ENCODE data around the gene ENTREP3.
A peak's percentile ranks its signal among the peaks of the same experiment; 100 is the strongest.

ENTREP3 gene

DNA sequence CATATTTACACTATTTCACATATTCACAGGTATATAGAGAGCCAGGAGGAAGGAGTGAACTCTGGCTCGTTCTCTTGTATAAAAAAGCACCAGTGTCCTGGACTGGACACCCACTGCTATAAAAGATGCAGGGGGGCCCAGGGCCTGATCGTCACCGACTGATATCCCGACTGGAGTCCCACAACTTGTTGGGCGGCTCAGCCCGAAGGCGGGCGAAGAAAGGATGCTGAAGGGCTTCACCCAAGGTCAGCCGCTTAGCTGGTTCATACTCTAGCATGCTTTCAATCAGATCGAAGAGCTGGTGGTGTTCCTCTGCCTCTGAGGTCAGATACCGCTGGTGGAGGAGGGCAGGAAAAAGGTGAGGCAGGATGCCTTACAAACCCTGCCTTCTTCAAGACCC is 7.8 kb upstream of the ENTREP3 start:
- CTCF ChIA-PET = interaction anchor here (0.7 kb wide), 1 partner anchor 13 kb away, joined by 4 read pairs; no protein-coding TSS in a partner anchor
- TF ChIP-seq, protein P1, sequence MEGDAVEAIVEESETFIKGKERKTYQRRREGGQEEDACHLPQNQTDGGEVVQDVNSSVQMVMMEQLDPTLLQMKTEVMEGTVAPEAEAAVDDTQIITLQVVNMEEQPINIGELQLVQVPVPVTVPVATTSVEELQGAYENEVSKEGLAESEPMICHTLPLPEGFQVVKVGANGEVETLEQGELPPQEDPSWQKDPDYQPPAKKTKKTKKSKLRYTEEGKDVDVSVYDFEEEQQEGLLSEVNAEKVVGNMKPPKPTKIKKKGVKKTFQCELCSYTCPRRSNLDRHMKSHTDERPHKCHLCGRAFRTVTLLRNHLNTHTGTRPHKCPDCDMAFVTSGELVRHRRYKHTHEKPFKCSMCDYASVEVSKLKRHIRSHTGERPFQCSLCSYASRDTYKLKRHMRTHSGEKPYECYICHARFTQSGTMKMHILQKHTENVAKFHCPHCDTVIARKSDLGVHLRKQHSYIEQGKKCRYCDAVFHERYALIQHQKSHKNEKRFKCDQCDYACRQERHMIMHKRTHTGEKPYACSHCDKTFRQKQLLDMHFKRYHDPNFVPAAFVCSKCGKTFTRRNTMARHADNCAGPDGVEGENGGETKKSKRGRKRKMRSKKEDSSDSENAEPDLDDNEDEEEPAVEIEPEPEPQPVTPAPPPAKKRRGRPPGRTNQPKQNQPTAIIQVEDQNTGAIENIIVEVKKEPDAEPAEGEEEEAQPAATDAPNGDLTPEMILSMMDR (conservative IDR thresholded peaks at IDR 0.05; ENCODE audit: low read depth) = no peak
- H3K27ac ChIP-seq = peak overlapping the region; percentile 85
- DNase-seq (ENCODE audit: low spot score) = no peak
- POLR2A ChIA-PET (ENCODE audit: low non-redundant PET) = no interaction called here

DNA sequence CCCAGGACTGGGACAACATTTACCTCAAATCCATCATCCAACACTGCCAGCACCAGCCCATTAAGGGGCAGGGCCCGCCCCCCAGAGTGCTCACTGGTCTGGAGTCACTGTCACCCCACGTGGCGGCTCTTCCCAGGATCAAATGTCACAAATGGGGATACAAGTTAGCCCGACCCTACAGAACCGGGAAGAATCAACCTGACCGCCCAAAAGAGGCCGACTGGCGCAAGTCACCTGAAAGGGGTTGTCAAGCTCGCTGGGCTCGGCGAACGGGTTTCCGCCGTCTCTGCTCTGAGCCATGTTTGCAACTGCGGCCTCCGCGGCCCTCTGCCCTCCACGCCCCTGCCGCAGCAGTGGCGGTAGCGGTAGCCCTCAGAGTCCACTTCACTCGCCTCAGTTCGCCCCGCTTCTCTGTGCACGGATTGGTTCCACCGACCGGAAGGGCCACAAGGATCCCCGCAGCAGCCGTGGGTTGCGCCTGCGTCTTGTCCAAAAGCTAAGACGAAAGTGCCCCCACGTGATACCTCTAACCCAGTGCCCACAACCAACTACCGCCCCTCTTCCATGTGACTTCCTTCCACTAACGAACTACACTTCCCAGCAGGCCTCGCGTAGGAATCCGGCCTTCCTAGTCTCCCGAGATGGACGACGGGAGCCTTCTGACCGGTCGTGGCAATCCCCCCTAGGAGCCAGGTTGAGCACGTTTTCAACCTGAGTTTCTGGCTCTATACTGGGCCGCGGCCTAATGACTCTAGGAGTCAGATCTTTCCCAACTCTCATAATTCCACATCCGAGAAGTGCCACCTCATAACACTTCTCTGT is 6.8 kb upstream of the ENTREP3 start, which contains the start of gene SCAMP3:
Gene SCAMP3, minus strand, starts transcription at position 509 of the 822 bp plus-strand sequence. Its CDS starts 209 bp downstream, at position 300.
- H3K27ac ChIP-seq = peak within 1 kb of the TSS; percentile 85
- TF ChIP-seq, protein P1 (conservative IDR thresholded peaks at IDR 0.05; ENCODE audit: low read depth) = no peak
- peak; percentile 99 for DNase-seq (ENCODE audit: low spot score)
- CTCF ChIA-PET = interaction anchor here (2.1 kb wide), 1 partner anchor 12 kb away, joined by 14 read pairs; no protein-coding TSS in a partner anchor
- POLR2A ChIA-PET (ENCODE audit: low non-redundant PET) = interaction anchor here (0.8 kb wide), 1 partner anchor 11 kb away, joined by 5 read pairs; the partner anchor contains the start of gene CLK2

DNA sequence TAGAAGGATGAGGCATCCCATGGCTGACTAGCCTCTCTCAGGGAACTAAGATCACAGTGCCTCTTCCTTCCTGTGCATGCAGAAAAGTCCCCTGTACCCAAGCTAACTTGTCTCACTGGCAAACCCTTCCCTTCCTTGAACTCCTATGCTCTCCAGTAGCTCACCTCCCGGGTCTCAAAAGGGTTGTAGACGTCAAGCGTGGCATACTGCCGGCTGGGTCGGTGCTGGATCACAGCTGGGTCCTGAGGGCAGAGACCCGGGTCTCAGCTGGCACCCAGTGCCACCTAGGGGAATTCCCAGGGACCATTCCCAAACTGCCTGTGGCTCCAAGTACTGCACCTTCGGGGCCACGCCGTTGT is 6.2 kb upstream of the ENTREP3 start:
- no peak for DNase-seq (ENCODE audit: low spot score)
- ChIA-PET POLR2A (ENCODE audit: low non-redundant PET) (interaction anchor here (0.8 kb wide), 1 partner anchor 11 kb away, joined by 5 read pairs; the partner anchor contains the start of gene CLK2), CTCF (interaction anchor here (0.6 to 2.1 kb wide), 2 partner anchors 11 to 63 kb away, joined by 3 to 14 read pairs; no protein-coding TSS in a partner anchor)
- TF ChIP-seq, protein P1 (conservative IDR thresholded peaks at IDR 0.05; ENCODE audit: low read depth) = no peak
- H3K27ac ChIP-seq = peak overlapping the region; percentile 85

DNA sequence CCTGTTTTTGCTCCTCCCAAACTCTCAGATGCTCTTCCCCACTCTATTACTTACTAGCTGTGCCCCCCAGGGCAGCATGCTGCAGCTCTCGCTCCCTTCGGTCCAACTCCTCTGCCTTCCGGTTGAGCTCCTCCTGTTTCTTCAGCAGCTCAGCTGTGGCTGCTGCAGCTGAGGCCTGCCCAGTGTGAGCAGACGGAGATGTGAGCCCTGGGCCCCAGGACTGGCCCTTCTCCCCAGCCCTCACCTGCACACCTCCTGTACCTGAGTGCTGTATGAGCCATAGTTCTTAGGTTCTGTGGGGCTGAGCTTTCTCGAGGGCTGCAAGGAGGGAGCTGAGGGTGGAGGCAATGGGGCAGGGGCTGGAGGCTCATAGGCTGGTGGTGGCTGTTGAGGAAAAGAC is 5.0 kb upstream of the ENTREP3 start:
- ChIA-PET POLR2A (ENCODE audit: low non-redundant PET) (no interaction called here), CTCF (interaction anchor here (1.9 kb wide), 1 partner anchor 10 kb away, joined by 4 read pairs; no protein-coding TSS in a partner anchor)
- TF ChIP-seq, protein P1 (conservative IDR thresholded peaks at IDR 0.05; ENCODE audit: low read depth) = no peak
- DNase-seq (ENCODE audit: low spot score) = no peak
- H3K27ac ChIP-seq = peak overlapping the region; percentile 36

DNA sequence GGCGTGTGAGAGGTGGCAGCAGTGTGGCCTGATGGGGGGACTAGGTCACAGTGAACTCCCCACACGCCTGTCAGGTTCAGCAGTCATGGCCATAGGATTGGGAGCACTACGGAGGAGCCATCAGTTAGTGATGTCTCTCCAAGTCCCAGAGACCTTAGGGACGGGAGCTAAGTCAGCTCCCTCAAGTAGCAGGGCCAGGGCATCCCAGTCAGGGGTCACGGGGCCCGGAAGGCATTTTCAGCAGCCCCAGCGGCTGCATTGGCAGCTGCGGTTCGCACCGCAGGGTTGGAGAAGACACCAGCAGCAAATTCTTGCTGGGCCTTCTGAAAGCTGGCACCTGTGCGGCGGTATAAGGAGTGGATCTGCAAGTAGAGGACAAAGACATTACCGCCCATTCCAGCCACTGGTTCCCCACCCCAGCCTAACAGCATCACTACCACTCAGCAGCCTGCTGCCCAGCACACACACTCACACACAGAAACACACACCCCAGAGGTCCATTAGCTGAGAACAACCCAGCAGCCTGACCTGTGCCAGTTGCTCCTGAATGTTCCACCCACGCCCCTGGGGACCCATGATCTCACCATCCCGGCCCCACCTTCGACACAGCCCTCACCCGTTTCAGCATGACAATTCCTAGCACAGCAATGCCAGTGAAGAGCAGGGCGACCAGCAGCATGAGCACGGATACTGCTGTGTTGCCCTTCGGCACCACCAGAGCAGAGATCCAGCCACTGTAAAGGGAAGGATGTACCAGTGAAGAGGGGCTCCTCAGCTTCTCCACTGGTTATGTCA is 972 bp upstream of the ENTREP3 start:
- no peak for DNase-seq (ENCODE audit: low spot score)
- H3K27ac ChIP-seq = peak overlapping the region; percentile 92
- POLR2A ChIA-PET (ENCODE audit: low non-redundant PET) = interaction anchor here (0.6 kb wide), 1 partner anchor 13 kb away, joined by 3 read pairs; no protein-coding TSS in a partner anchor
- CTCF ChIA-PET = interaction anchor here (1.6 kb wide), 1 partner anchor 49 kb away, joined by 5 read pairs; no protein-coding TSS in a partner anchor
- TF ChIP-seq, protein P1 (conservative IDR thresholded peaks at IDR 0.05; ENCODE audit: low read depth) = no peak

DNA sequence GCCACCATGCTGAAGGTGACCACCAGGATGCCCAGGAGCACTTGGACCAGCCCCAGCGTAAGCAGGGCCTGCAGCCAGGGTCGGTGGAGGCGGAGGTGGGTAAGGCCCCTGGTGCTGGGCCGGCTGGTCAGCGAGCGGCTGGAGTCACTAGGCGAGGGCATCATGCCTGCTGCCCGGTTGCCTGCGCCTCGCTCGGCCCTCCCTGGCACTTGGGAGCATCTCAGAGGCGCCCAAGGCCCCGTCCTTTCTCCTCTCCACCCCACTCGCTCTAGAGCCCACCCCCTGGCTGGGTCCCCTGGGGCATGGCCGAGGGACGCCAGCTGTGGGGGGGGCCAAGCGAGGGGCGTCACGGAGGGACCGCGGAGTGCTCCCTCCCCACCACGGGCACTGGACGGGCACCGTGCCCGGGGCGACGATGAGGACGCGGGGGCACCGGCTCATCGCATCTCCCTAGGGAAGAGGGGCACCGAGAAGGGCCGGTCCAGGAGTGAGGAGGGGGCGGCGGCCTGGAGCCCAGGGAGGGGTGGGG is 505 bp downstream of the ENTREP3 start:
- H3K27ac ChIP-seq = peak overlapping the region; percentile 92
- DNase-seq (ENCODE audit: low spot score) = no peak
- POLR2A ChIA-PET (ENCODE audit: low non-redundant PET) = no interaction called here
- TF ChIP-seq, protein P1 (conservative IDR thresholded peaks at IDR 0.05; ENCODE audit: low read depth) = no peak
- CTCF ChIA-PET = interaction anchor here (0.8 to 1.6 kb wide), 2 partner anchors 48 to 69 kb away, joined by 4 to 5 read pairs; no protein-coding TSS in a partner anchor

All from RWPE1 (cell line).